Esophagus squamous epithelium (tissue), 5 donors: ENCODE measurements around the gene NVL. TPM values are rescaled to one million over a fixed set of nuclear protein-coding genes. Genes with fewer than 3 reads are reported as not detected.

Source experiments
- DNase-seq: peaks from one replicate; lab custom pipeline; 2025; lab: John Stamatoyannopoulos, UW
- H3K27ac ChIP-seq, 4 donors: fragments of 200-600 bp; sonication (generic); one replicate each; pipeline ENCODE4 v1.5.1; 2016 to 2019; ENCODE audit warnings: mild to moderate bottlenecking in 1 of 4
- H3K27me3 ChIP-seq, 4 donors: fragments of 200-600 bp; sonication (generic); 1 replicate in 3 of 4; 2 replicates in 1 of 4; pipeline versions ENCODE4 v1.5.1 to v1.6.0; 2017 to 2021; ENCODE audit warnings: antibody characterized with exemption in 1 of 4
- H3K36me3 ChIP-seq, 3 donors: fragments of 200-600 bp; sonication (generic); one replicate each; pipeline ENCODE4 v1.5.1; 2016 to 2019
- H3K4me1 ChIP-seq, 3 donors: fragments of 200-600 bp; sonication (generic); one replicate each; pipeline ENCODE4 v1.5.1; 2017 to 2019
- H3K4me3 ChIP-seq, 4 donors: fragments of 200-600 bp; sonication (generic); 1 replicate in 3 of 4; 2 replicates in 1 of 4; pipeline ENCODE4 v1.5.1; 2016 to 2019; ENCODE audit warnings: mild to moderate bottlenecking in 2 of 4, moderate library complexity in 1 of 4
- H3K9me3 ChIP-seq, 3 donors: fragments of 200-600 bp; sonication (generic); one replicate each; pipeline ENCODE4 v1.5.1; 2016 to 2019
- POLR2A ChIP-seq, 4 donors: fragments of 450-650 bp; IDR thresholded peaks; one replicate each; pipeline ENCODE4 v1.6.1; 2017; ENCODE audit warnings: antibody characterized with exemption in 4 of 4, mild to moderate bottlenecking in 4 of 4, moderate library complexity in 3 of 4
- WGBS, 2 donors: methylation state at CpG; one replicate each; pipeline ENCODE4 v1.1.5; 2018; 5-methylcytosine and 5-hydroxymethylcytosine counted together
- intact Hi-C: fragments of 100-400 bp; cut with DNase I; formaldehyde crosslinking; loops from one replicate; pipeline ENCODE4 v1.15.0; 2022
- total RNA-seq, 4 donors: library from RNA; depleted of rRNA; stranded (reverse); fragments of >200 nt; gene quantifications; one replicate each; pipeline ENCODE4 v1.1.0, GENCODE V29; 2016
- TF ChIP-seq, protein P1 (sequence below), 6 experiments: fragments of 450-650 bp in 4 of 6; fragments of 200-600 bp in 2 of 6; sonication (generic) in 2 of 6; IDR thresholded peaks; one replicate each; pipeline ENCODE4 v1.5.1; 2016 to 2019; ENCODE audit warnings: antibody characterized with exemption in 6 of 6, mild to moderate bottlenecking in 4 of 6, moderate library complexity in 4 of 6
- donor health status: DM: yes; HTN: yes; CAD: no.

Gene NVL
- total RNA-seq, 4 donors from 2014 or later = 10.5 to 27.7 (median 22.0) TPM

DNA sequence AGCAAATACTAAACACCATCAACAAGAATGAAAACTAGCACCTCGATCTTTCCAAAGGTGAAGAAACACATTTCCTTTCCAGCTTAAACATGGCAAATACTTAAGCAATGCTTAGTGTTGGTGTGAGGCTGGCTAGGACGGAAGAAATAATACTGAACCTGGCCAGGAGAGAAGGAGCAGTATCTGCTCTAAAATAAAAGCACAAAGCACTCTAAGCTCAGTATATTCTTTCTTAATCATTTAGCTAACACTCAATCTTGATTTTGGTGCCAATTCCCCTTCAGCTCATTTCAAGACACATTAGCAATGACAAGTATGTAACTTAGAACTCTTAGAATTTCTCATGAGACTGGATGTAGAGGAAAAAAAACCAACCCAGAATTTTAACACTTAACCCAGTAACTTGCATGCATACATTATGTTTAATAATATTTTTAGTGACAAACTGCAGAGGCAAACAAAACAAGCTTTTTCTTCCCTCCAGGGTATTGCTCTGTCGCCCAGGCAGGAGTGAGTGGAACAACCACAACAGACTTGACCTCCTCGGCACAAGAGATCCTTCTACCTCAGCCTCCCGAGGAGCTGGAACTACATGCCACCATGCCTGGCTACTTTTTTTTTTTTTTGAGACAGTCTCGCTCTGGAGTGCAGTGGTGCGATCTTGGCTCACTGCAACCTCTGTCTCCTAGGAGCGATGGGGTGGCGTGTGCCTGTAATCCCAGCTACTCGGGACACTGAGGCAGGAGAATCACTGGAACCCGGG, 92.7 kb downstream of the NVL start:
- Histone ChIP-seq H3K27me3 (no peaks in the 10 kb centered on the region), H3K4me3 (no peak overlapping the region), H3K4me1 (no peaks in the 10 kb centered on the region), H3K27ac (no peak overlapping the region), H3K36me3 (peaks cover 0 to 75% (median 0%) of the 10 kb centered on the region in 3 donors), H3K9me3 (no peaks in the 10 kb centered on the region)
- intact Hi-C loops = no loop called here
- 75 to 89% methylated on average over 9 to 11 of the region's 11 CpGs for WGBS, 2 donors
- TF ChIP-seq, protein P1, sequence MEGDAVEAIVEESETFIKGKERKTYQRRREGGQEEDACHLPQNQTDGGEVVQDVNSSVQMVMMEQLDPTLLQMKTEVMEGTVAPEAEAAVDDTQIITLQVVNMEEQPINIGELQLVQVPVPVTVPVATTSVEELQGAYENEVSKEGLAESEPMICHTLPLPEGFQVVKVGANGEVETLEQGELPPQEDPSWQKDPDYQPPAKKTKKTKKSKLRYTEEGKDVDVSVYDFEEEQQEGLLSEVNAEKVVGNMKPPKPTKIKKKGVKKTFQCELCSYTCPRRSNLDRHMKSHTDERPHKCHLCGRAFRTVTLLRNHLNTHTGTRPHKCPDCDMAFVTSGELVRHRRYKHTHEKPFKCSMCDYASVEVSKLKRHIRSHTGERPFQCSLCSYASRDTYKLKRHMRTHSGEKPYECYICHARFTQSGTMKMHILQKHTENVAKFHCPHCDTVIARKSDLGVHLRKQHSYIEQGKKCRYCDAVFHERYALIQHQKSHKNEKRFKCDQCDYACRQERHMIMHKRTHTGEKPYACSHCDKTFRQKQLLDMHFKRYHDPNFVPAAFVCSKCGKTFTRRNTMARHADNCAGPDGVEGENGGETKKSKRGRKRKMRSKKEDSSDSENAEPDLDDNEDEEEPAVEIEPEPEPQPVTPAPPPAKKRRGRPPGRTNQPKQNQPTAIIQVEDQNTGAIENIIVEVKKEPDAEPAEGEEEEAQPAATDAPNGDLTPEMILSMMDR (IDR thresholded peaks at IDR 0.05) = no peak
- TF ChIP-seq POLR2A (IDR thresholded peaks at IDR 0.05) = no peak
- no peak for DNase-seq

DNA sequence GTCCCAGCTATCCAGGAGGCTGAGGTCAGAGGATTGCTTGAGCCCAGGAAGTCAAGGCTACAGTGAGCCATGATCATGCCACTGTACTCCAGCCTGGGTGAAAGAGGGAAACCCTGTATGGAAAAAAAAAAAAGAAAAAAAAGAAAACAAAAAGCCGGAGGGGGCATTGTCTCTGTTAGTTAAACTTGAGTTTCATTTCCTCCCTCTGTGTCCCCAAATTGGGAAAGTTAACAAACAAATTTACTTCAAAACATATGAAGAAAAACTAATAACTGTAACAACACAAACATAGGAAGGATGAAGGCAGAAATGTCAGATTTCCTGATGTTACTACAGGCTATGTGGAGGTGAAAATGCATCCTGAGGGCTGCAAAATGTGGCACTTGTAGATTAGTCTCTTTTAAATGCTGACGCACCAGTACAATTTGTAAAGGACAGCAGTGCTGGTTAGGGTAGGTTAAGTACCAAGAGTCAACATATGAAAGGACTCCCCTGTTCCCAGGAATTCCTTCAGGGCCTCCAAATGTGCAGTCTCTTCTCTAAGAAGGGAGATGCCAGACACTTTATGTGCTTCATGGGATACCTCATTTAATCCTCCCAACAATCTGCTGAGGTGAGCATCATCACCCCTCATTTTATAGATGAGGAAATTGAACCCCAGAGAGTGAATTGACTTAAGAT, 94.0 kb downstream of the NVL start:
- Histone ChIP-seq H3K27ac (no peak overlapping the region), H3K27me3 (no peaks in the 10 kb centered on the region), H3K36me3 (peaks cover 0 to 87% (median 0%) of the 10 kb centered on the region in 3 donors), H3K9me3 (no peaks in the 10 kb centered on the region), H3K4me3 (no peak overlapping the region), H3K4me1 (no peaks in the 10 kb centered on the region)
- intact Hi-C loops = no loop called here
- 77 to 81% methylated on average over 2 of the region's 2 CpGs for WGBS, 2 donors
- no peak for DNase-seq
- TF ChIP-seq POLR2A (IDR thresholded peaks at IDR 0.05) = no peak
- TF ChIP-seq, protein P1 (IDR thresholded peaks at IDR 0.05) = no peak

DNA sequence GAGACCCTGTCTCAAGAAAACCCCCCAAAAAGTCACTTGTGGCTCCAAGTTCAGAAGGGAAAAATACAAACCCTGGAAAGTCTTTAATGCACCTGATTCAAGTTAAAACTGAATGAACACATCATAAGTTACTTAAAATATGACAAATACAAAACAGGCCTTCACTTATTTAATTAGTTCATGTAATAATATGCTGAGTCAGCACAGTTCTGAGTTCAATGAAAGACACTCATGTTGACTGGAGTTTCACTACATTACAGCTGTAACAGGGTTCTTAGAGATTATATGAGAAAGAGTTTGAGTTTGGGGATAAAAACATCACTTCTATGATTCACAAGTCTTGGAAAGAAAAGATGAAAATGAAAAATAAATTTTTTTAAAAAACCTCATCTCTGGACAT, 96.0 kb downstream of the NVL start:
- DNase-seq = no peak
- Histone ChIP-seq H3K27ac (no peak overlapping the region), H3K36me3 (peaks cover 0 to 88% (median 5%) of the 10 kb centered on the region in 3 donors), H3K4me3 (no peak overlapping the region), H3K27me3 (no peaks in the 10 kb centered on the region), H3K4me1 (no peaks in the 10 kb centered on the region), H3K9me3 (no peaks in the 10 kb centered on the region)
- intact Hi-C loops = no loop called here
- TF ChIP-seq POLR2A (IDR thresholded peaks at IDR 0.05) = no peak
- TF ChIP-seq, protein P1 (IDR thresholded peaks at IDR 0.05) = no peak

DNA sequence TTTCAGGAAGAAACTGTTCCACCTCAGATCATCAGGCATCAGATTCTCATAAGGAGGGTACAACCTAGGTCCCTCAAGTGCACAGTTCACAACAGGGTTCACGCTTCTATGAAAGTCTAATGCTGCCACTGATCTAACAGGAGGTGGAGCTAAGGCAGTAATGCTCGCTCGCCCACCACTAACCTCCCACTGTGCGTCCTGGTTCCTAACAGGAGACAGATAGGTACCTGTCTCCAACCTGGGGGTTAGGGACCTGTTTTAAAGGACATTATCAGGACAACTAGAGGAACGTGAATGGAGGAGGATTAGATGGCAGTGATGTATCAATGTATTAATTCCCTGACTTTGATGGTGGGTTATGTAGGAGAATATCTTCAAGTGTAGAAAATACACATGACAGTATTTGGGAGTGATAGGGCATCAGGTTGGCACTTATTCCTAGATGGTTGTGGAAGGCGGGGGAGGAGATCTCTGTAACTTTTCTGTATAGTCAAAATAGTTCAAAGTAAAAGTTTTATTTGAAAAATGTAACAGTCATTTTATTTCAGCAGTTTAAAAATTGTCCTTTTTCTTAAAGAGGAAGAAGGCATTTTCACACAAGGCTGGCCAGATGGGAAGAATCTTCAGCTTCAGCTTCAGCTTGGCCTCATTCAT, 103.0 kb downstream of the NVL start:
- no peak for TF ChIP-seq POLR2A (IDR thresholded peaks at IDR 0.05)
- TF ChIP-seq, protein P1 (IDR thresholded peaks at IDR 0.05) = no peak
- 85 to 92% methylated on average over 2 to 6 of the region's 6 CpGs for WGBS, 2 donors
- no peak for DNase-seq
- intact Hi-C loops = no loop called here
- Histone ChIP-seq H3K4me1 (peaks cover 0 to 15% (median 0%) of the 10 kb centered on the region in 3 donors), H3K27ac (no peak overlapping the region), H3K4me3 (no peak overlapping the region), H3K9me3 (no peaks in the 10 kb centered on the region), H3K27me3 (no peaks in the 10 kb centered on the region), H3K36me3 (peaks cover 4 to 58% (median 13%) of the 10 kb centered on the region in 3 donors)
